DOHH2 (cell line): Measurements from ENCODE around the gene RRAS2.

ENCODE experiments used
- H3F3A ChIP-seq: fragments of 200-600 bp; sonication (generic), shearing (Covaris generic); 2 replicates; pipeline ENCODE4 v1.6.0; 2016; ENCODE audit warnings: antibody characterized with exemption, mild to moderate bottlenecking; ENCODE audit not compliant: control insufficient read depth, insufficient read depth
- H3K27ac ChIP-seq: fragments of 200-600 bp; sonication (generic); 2 replicates; pipeline ENCODE4 v1.5.1; 2014; ENCODE audit warnings: low read depth, mild to moderate bottlenecking, low read length, moderate library complexity
- H3K27me3 ChIP-seq: fragments of 200-600 bp; sonication (generic); 2 replicates; pipeline ENCODE4 v1.6.1; 2014; ENCODE audit warnings: mild to moderate bottlenecking, low read length, mixed read lengths; ENCODE audit not compliant: control insufficient read depth
- H3K36me3 ChIP-seq: fragments of 200-600 bp; sonication (generic); 2 replicates; pipeline ENCODE4 v1.6.1; 2014; ENCODE audit warnings: mild to moderate bottlenecking, low read length, moderate library complexity, mixed read lengths; ENCODE audit not compliant: control insufficient read depth
- H3K4me1 ChIP-seq: fragments of 200-600 bp; sonication (generic); 2 replicates; pipeline ENCODE4 v1.6.1; 2014; ENCODE audit warnings: mild to moderate bottlenecking, low read length, mixed read lengths; ENCODE audit not compliant: control insufficient read depth
- H3K4me2 ChIP-seq: fragments of 200-600 bp; sonication (generic); 2 replicates; pipeline ENCODE4 v1.6.0; 2014; ENCODE audit warnings: mild to moderate bottlenecking, low read length, moderate library complexity
- H3K4me3 ChIP-seq: fragments of 200-600 bp; sonication (generic); 2 replicates; pipeline ENCODE4 v1.5.1; 2014; ENCODE audit warnings: mild to moderate bottlenecking, low read length, mixed read lengths
- H3K79me2 ChIP-seq: fragments of 200-600 bp; sonication (generic); 2 replicates; pipeline ENCODE4 v1.6.1; 2014; ENCODE audit warnings: mild to moderate bottlenecking, low read length, mixed read lengths; ENCODE audit not compliant: control insufficient read depth
- H3K9me2 ChIP-seq: fragments of 200-600 bp; sonication (generic); replicated peaks from 2 replicates; pipeline ENCODE4 v1.6.1; 2014; ENCODE audit warnings: mild to moderate bottlenecking, low read length, mixed read lengths; ENCODE audit not compliant: control insufficient read depth
- H3K9me3 ChIP-seq: fragments of 200-600 bp; sonication (generic); 2 replicates; pipeline ENCODE4 v1.6.1; 2014; ENCODE audit warnings: antibody characterized with exemption, low read length, mixed read lengths; ENCODE audit not compliant: control insufficient read depth, insufficient read depth
- H4K20me1 ChIP-seq: fragments of 200-600 bp; sonication (generic); 2 replicates; pipeline ENCODE4 v1.6.0; 2014; ENCODE audit warnings: low read depth, mild to moderate bottlenecking, antibody characterized with exemption, low read length, moderate library complexity; ENCODE audit not compliant: control insufficient read depth, insufficient read depth
- EZH2phosphoT487 ChIP-seq: fragments of 200-600 bp; sonication (generic); IDR thresholded peaks from 2 replicates; pipeline ENCODE4 v1.6.1; 2017; ENCODE audit warnings: borderline replicate concordance, mild to moderate bottlenecking, antibody characterized with exemption, low read length, moderate library complexity, mixed read lengths
- TF ChIP-seq, protein P1 (sequence below): fragments of 200-600 bp; sonication (generic); IDR thresholded peaks from one replicate; pipeline ENCODE4 v1.5.1; 2014; ENCODE audit warnings: antibody characterized with exemption, mild to moderate bottlenecking, low read depth, low read length; ENCODE audit not compliant: poor library complexity, severe bottlenecking

Gene RRAS2

DNA sequence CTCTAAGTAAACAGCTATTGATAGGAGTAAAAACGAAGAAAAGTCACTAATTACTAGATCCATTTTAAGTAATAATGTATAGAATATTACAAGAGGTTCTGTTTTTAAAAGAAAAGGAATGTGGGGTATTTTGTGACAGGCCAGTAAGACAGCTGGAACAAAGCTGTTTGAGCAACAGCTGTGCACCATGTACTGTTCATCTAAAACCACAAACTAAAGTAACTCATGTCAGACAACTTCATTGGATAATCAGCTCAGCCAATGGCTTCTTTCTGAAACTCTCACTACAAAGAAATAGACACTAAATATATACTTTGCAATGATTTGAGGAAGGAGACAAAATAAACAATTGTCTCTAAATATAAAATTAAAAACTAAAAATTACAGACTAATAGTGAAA lies 16.1 kb downstream of the RRAS2 start:
- Histone ChIP-seq H4K20me1 (no peaks in the 10 kb centered on the region), H3K9me2 (no peaks in the 10 kb centered on the region), H3K9me3 (peaks cover 14% of the 10 kb centered on the region; the same call in 1 of the 2 replicates), H3K4me1 (peaks cover 71% of the 10 kb centered on the region), H3K27ac (peak overlapping the region; percentile 41), H3K4me3 (peak overlapping the region; percentile 10; the same call in 1 of the 2 replicates), H3K4me2 (peak overlapping the region; percentile 36), H3F3A (peaks cover 3% of the 10 kb centered on the region; the same call in 1 of the 2 replicates), H3K79me2 (peaks cover 98% of the 10 kb centered on the region), H3K27me3 (no peaks in the 10 kb centered on the region), H3K36me3 (peaks cover 16% of the 10 kb centered on the region)
- no peak for TF ChIP-seq EZH2phosphoT487
- TF ChIP-seq, protein P1, sequence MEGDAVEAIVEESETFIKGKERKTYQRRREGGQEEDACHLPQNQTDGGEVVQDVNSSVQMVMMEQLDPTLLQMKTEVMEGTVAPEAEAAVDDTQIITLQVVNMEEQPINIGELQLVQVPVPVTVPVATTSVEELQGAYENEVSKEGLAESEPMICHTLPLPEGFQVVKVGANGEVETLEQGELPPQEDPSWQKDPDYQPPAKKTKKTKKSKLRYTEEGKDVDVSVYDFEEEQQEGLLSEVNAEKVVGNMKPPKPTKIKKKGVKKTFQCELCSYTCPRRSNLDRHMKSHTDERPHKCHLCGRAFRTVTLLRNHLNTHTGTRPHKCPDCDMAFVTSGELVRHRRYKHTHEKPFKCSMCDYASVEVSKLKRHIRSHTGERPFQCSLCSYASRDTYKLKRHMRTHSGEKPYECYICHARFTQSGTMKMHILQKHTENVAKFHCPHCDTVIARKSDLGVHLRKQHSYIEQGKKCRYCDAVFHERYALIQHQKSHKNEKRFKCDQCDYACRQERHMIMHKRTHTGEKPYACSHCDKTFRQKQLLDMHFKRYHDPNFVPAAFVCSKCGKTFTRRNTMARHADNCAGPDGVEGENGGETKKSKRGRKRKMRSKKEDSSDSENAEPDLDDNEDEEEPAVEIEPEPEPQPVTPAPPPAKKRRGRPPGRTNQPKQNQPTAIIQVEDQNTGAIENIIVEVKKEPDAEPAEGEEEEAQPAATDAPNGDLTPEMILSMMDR = no peak

DNA sequence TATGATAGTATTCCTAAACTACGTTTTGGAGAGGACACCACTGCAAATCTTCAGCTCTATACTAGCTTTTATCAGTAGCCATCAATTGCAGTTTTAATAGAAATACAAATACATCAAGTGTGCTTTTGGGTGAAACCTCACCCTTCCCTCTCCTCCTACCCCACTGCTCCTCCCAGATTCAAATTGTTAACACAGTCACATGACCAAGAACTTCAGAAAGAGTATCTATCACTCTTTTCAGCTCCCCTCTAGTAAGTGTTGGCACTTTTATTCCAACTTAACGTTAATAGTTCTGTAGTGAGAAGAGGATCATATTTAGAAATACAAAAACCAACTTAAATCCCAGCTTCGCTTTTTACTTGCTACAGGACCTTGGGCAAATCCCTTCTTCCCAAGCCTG lies 17.0 kb downstream of the RRAS2 start:
- Histone ChIP-seq H3K4me2 (peak overlapping the region; percentile 36), H3K4me3 (no peak overlapping the region), H3K9me3 (peaks cover 18% of the 10 kb centered on the region; the same call in 1 of the 2 replicates), H3F3A (peaks cover 9% of the 10 kb centered on the region; the same call in 1 of the 2 replicates), H3K79me2 (peaks cover 98% of the 10 kb centered on the region), H3K9me2 (no peaks in the 10 kb centered on the region), H3K4me1 (peaks cover 74% of the 10 kb centered on the region), H4K20me1 (no peaks in the 10 kb centered on the region), H3K27me3 (no peaks in the 10 kb centered on the region), H3K27ac (no peak overlapping the region), H3K36me3 (peaks cover 18% of the 10 kb centered on the region)
- TF ChIP-seq, protein P1 = no peak
- TF ChIP-seq EZH2phosphoT487 = no peak

GRCh38 chr11:14340721-14341120 lies 18.3 kb downstream of the RRAS2 start:
- H3F3A ChIP-seq = peaks cover 9% of the 10 kb centered on the region; the same call in 1 of the 2 replicates
- H3K36me3 ChIP-seq = peaks cover 10% of the 10 kb centered on the region
- H3K4me2 ChIP-seq = no peak overlapping the region
- H3K27ac ChIP-seq = no peak overlapping the region
- TF ChIP-seq, protein P1 = no peak
- TF ChIP-seq EZH2phosphoT487 = no peak
- peaks cover 98% of the 10 kb centered on the region for H3K79me2 ChIP-seq
- H4K20me1 ChIP-seq = no peaks in the 10 kb centered on the region
- H3K9me2 ChIP-seq = no peaks in the 10 kb centered on the region
- H3K9me3 ChIP-seq = peaks cover 18% of the 10 kb centered on the region; the same call in 1 of the 2 replicates
- no peaks in the 10 kb centered on the region for H3K27me3 ChIP-seq
- H3K4me1 ChIP-seq = peaks cover 83% of the 10 kb centered on the region
- H3K4me3 ChIP-seq = no peak overlapping the region
